Retinal pigment epithelial cell (primary cell): ENCODE data around the gene PRR27.

Experiments used
- DNase-seq: peaks from one replicate; pipeline ENCODE4 v3.0.0-alpha.2; 2010; ENCODE audit warnings: low read depth
- H3K4me3 ChIP-seq: 2 replicates; pipeline ENCODE4 v1.5.1; 2011; ENCODE audit warnings: mild to moderate bottlenecking, low read length, control low read depth, moderate library complexity
- TF ChIP-seq, protein P1 (sequence below): conservative IDR thresholded peaks from 2 replicates; pipeline ENCODE4 v1.5.1; 2011; ENCODE audit warnings: low read depth, low read length, control low read depth, inconsistent platforms

PRR27 gene

GRCh38 chr4:70151271-70151670, 2.8 kb upstream of the PRR27 start:
- DNase-seq: no peak
- TF ChIP-seq, protein P1, sequence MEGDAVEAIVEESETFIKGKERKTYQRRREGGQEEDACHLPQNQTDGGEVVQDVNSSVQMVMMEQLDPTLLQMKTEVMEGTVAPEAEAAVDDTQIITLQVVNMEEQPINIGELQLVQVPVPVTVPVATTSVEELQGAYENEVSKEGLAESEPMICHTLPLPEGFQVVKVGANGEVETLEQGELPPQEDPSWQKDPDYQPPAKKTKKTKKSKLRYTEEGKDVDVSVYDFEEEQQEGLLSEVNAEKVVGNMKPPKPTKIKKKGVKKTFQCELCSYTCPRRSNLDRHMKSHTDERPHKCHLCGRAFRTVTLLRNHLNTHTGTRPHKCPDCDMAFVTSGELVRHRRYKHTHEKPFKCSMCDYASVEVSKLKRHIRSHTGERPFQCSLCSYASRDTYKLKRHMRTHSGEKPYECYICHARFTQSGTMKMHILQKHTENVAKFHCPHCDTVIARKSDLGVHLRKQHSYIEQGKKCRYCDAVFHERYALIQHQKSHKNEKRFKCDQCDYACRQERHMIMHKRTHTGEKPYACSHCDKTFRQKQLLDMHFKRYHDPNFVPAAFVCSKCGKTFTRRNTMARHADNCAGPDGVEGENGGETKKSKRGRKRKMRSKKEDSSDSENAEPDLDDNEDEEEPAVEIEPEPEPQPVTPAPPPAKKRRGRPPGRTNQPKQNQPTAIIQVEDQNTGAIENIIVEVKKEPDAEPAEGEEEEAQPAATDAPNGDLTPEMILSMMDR: no peak
- H3K4me3 ChIP-seq: no peak overlapping the region

DNA sequence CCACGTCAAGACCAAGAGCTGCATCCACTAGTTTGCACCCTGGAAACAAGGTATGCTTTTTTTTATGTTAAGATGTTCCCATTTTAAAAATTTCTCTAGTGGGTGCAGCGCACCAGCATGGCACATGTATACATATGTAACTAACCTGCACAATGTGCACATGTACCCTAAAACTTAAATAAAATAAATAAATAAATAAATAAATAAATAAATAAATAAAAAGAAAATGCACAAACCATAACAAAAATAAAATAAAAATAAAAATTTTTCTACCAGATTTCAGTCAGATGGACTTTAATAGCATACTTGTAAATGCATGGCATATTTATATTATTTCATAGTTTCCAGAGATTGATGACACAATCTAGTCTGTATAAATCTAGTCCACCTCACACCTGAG, 1.9 kb upstream of the PRR27 start:
- H3K4me3 ChIP-seq: no peak overlapping the region
- DNase-seq: no peak
- TF ChIP-seq, protein P1: no peak

- no peak overlapping the region for H3K4me3 ChIP-seq
- TF ChIP-seq, protein P1: no peak
- no peak for DNase-seq
Measured at GRCh38 chr4:70158576-70158975, 4.5 kb downstream of the PRR27 start.

DNA sequence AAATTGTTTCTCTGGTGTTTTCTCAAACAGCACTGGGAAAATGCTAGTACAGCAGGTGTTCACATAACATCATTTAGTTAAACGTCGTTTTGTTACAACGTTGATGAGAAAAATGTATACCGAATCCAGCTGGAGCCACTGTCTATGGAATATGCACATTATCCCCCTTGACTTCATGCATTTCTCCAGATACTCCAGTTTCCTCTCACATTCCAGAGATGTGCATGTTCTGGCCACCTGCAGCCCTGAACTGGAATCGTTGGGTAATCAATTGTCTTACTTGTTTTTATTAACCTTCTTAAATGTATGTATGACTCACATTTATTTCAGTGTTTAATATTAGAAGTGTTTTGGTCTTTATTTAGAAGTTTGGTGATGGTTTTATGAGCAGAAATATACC, 23.1 kb downstream of the PRR27 start:
- TF ChIP-seq, protein P1: no peak
- DNase-seq: no peak
- H3K4me3 ChIP-seq: no peak overlapping the region

- TF ChIP-seq, protein P1: no peak
- DNase-seq: no peak
- H3K4me3 ChIP-seq: no peak overlapping the region
Measured at GRCh38 chr4:70178075-70178660, 24.1 kb downstream of the PRR27 start.

DNA sequence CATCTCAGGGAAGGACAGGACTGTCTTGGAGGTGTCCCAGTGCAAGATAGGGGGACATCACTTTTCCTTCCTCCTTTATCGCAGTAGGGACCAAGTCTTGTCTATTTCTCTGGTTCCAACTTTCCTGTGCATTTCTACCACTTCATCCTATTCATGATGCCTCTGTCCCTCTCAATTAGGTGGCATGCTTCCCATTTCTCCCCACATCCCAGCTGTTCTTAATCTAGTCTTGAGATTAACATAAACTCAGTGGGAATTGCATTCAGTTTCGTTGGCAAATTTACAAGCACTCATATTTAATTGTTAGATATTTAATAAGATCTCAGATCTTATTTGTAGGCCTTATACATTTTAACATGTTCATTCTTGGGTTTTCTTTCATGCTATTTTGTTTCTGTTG, 25.8 kb downstream of the PRR27 start:
- TF ChIP-seq, protein P1: no peak
- H3K4me3 ChIP-seq: no peak overlapping the region
- DNase-seq: no peak

- no peak for DNase-seq
- TF ChIP-seq, protein P1: no peak
- H3K4me3 ChIP-seq: no peak overlapping the region
Measured at GRCh38 chr4:70181864-70182263, 27.8 kb downstream of the PRR27 start.
